Esophagus mucosa (tissue), 1 donor: ENCODE results near the gene COL5A1. TPM values are rescaled to one million over a fixed set of nuclear protein-coding genes. Genes with fewer than 3 reads are reported as not detected.

Experiments used
- ATAC-seq: fragments of 200-7000 bp; cut with Tn5 transposase; one replicate; pipeline ENCODE4 v1.9.1; 2020
- total RNA-seq: library from RNA; stranded (reverse); gene quantifications from one replicate; pipeline ENCODE4 v1.2.4, GENCODE V29; 2023
- donor health status: DM: yes; HTN: yes; CAD: no.

The COL5A1 gene
- total RNA-seq, 1 donor from 2014 or later = 3.3 TPM

DNA sequence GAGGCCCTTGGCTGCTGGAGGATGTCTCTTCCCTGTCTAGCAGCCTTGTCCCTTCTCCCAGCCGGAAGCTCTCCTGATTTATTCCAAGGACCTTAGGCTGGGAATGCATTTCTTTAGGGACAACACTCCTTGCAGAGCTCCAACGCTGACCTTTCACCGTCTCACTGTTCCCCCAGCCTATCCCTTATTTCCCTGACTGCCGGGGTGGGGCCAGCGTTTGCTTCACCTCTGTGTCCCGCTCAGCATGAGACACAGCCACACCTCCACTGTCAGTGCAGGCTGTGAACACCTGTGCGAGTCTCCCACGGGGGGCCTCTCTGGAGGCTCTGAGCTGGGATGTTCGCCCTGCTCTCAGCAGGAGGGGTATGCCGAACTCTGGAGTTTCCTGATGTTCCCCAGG lies 132.8 kb downstream of the COL5A1 start:
- ATAC-seq = no peak

GRCh38 chr9:134775081-134775951 lies 133.7 kb downstream of the COL5A1 start:
- no peak for ATAC-seq

- no peak for ATAC-seq
These were observed 134.6 kb downstream of the COL5A1 start for GRCh38 chr9:134776080-134776796.

GRCh38 chr9:134777153-134777552 lies 135.6 kb downstream of the COL5A1 start:
- ATAC-seq = no peak

- ATAC-seq = no peak
These were observed 136.6 kb downstream of the COL5A1 start for GRCh38 chr9:134778156-134778555.

- ATAC-seq = peak; percentile 65
These were observed 137.3 kb downstream of the COL5A1 start for GRCh38 chr9:134778841-134779411.

- no peak for ATAC-seq
These were observed 138.0 kb downstream of the COL5A1 start for GRCh38 chr9:134779640-134780039.

DNA sequence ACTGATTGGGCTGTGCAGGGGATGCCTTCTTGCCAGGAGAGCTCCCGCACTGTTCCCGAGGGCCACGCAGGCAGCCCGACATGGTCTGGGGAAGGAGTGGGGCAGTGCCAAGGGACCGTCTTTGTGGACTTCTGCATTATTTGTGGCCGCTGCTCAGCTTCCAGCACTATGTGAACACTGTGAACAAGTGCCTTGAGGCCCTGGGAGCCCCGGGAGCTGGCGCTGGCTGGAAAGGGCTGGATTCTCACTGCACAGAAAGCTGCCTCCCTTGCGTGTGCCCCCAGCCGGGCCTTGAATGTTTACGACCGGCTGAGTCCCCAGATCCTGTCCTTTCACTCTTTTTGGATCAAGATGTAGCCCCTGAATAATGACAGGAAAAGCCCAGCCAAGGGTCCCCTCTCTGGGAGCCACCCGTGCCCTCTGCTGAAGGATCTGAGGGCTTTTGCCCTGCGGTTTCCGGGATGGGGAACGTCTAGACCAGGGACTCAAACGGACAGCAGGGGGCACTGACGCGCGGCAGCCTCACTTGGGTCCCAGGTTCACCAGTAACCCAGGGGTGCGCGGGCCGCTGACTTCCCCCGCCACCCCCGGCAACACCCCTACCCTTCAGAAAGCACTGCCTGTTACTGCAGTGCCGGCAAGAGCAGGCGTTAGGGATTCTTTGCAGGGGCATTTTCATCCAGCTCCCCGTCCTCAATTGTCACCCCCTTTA lies 140.1 kb downstream of the COL5A1 start:
- no peak for ATAC-seq

- no peak for ATAC-seq
These were observed 141.5 kb downstream of the COL5A1 start for GRCh38 chr9:134782921-134783698.

DNA sequence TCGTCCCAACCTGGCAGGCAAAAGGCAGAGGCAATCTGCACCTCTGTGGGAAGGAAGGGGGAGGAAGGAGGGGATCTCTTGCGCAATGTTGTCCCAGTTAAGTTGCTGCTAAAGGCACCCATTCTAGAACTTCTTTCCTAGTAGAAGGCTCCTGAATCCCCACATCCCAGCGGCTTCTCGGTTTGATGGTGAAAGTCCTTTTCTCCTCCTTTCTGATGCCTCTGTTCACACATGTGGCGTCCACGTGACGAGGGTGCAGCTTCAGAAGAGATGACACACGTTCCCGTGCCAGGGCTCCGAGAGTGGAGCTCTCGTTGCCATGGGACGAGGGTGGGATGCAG lies 142.1 kb downstream of the COL5A1 start:
- ATAC-seq = no peak

DNA sequence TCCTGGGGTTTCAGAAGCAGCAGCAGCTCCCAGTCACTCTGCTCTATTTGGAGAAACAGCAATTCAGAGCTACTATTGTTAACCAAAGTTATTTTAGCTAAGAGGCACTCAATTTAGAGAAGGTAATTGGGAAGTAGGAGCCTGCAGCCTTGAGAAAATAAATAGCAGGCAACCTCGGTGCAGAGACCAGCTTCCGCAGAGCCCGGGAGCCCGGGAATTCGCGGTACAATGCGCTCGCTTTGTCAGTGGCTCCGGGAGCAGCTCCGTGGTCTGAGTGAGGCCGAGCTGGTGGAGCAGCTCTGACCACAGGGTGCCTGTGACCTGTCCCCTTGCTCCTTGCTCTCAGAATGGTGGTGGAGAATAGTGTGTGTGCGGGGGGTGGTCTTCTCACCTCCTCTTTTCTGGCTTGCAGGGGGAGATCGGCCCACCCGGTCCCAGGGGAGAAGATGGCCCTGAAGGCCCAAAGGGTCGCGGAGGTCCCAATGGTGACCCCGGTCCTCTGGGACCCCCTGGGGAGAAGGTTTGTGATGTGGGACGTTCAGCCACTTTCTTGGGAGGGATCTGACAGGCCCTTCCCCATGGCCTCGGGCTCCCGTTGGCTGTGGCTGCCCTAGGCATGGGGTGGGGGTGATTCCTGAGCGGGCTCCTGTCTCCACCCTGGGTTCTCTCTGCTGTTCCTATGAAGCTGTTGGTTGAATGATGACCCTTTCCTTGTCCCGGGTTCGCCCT lies 143.1 kb downstream of the COL5A1 start:
- ATAC-seq = no peak

- peak; percentile 49 for ATAC-seq
These were observed 143.9 kb downstream of the COL5A1 start for GRCh38 chr9:134785325-134786108.

DNA sequence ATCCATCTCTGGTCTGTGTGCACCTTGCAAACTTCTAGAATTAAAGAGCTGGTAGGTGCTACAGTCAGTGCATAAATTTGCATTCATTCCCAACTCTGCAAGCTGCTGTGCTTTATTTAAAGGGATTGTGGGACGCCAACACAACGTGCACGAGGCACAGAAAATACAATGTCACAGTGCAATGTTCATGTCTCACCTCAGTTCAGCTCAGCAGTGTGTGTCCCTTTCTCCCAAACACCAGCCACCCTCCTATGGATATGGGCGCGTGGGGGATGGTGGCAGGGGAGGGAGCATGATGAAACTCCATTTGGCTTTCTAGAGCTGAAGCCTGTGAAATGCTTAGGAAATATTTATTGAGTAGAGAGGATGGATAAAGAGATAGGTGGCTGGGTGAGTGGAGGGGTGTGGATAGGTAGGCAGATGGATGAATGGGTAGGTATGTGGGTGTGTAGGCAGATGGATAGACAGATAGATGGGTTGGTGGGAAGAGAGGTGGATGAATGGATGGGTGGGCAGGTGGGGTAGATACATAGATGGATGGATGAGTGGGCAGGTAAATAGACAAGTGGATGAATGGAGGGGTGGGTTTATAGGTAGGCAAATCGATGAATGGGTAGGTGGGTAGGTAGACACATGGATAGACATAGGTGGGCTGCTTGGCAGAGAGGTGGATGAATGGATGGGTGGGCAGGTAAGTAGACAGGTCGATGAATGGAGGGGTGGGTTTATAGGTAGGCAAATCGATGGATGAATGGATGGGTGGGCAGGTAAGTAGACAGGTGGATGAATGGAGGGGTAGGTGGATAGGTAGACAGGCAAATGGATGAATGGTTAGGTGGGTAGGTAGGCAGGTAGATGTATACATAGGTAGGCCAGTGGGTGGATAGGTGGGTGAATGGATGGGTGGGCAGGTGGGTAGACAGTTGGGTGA lies 146.3 kb downstream of the COL5A1 start:
- no peak for ATAC-seq

DNA sequence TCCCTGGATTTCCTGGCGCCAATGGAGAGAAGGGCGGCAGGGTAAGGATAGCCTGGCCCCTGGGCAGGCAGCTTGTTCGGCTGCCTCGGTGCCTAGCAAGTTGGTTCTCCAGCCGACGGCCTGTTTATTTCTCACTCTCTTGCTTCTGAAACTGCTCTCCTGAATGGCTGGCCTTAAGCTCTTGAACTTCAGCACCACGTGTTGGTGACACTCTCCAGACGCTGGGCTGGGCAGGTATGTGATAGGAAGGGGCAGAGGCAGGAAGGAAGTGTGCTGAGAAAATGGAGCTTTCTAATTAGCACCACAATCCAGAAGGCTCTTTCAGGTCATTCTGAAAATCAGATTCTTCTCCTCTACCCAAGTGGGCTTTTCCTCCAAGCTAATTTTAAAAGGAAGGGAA lies 147.6 kb downstream of the COL5A1 start:
- no peak for ATAC-seq

DNA sequence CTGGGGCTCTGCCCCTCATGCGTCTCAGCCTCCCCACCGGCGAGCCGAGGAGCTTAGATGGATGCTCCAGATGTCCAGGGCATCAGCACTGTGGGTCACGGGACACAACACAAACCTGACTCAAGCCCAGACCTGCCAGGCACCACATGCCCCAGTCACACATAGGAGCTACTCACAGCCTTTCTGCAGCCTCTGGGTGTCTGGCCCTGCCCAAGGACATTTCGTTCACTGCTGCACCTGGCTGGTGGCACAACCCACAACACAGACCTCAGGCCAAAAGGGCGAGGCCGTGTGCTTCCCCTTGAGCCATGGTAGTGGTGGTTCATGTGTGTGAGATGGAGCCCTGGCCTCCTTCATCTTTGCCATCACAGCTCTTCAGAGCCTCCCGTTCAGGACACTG lies 149.4 kb downstream of the COL5A1 start:
- no peak for ATAC-seq

GRCh38 chr9:134792627-134793026 lies 151.0 kb downstream of the COL5A1 start:
- ATAC-seq = no peak

- no peak for ATAC-seq
These were observed 151.9 kb downstream of the COL5A1 start for GRCh38 chr9:134793288-134794188.

DNA sequence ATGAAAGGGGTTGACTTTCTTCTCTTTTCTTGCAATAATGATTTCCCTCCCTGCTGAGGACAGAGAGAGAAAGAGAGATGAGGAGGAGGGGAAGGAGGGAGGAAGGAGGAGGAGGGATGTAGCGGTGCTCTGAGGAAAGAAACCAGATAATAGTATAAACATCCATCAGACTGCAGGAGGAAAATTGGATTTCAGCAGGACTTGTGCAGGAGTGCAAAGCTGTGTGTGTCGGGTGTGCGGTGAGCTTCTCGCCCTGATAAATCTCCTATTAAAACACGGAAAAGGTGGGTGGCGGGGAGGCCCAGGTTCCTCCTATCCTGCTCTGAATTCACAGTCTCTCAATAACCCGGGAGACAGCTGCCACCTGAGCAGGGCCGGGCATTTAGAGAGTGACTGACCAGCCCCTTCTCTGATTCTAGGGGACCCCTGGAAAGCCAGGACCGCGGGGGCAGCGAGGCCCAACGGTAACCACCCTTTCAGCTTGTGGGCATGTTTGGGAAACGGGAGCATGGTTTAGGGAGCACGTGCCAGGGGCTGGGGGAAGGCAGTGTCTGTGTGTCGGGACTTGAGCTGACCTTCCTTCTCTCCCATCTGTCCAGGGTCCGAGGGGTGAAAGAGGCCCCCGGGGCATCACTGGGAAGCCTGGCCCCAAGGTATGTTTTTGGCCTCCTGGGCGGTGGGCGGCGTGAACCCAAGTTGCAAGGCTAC lies 153.2 kb downstream of the COL5A1 start:
- no peak for ATAC-seq
